HepG2 (cell line): ENCODE measurements around the gene CENPP. TPM values are rescaled to one million over a fixed set of nuclear protein-coding genes. Genes with fewer than 3 reads are reported as not detected.

Source experiments
- ATAC-seq: fragments of 200-7000 bp; cut with Tn5 transposase; 3 replicates; pipeline ENCODE4 v1.9.1; 2020; ENCODE audit warnings: mild to moderate bottlenecking, moderate library complexity
- BruUV-seq: library from RNA; stranded (reverse); fragments of 400-500 nt; replicated peaks from 2 replicates; lab custom pipeline; 2021; lab: Mats Ljungman, UMichigan
- CTCF ChIA-PET: fragments of 300-600 bp; formaldehyde crosslinking; extraction: SDS; loops from one replicate; lab custom pipeline; 2021; ENCODE audit warnings: low total read pairs, inconsistent platforms, low intra/inter-chr PET ratio; lab: Yijun Ruan, JAX
- POLR2A ChIA-PET: fragments of 350-600 bp; sonication (Branson Sonifier 250); formaldehyde crosslinking; loops from one replicate; lab custom pipeline; 2020; ENCODE audit warnings: antibody characterized with exemption, inconsistent platforms; lab: Yijun Ruan, JAX
- DNase-seq: peaks from one replicate; pipeline ENCODE4 v3.0.0-alpha.2; 2015; ENCODE audit warnings: low spot score
- FAIRE-seq: peaks from 3 replicates; lab custom pipeline; 2011; peaks lifted over from hg19 to GRCh38; lab: Jason Lieb, UNC
- H2AFZ ChIP-seq: one replicate; pipeline ENCODE4 v1.6.1; 2011; ENCODE audit warnings: low read length, inconsistent platforms
- H3K27ac ChIP-seq: fragments of 300-600 bp; 3 replicates; pipeline ENCODE4 v1.8.0; 2011; ENCODE audit warnings: mixed run types, mild to moderate bottlenecking, mixed read lengths, low read length, inconsistent platforms; ENCODE audit not compliant: insufficient read depth; ENCODE audit errors: extremely low read length
- H3K27me3 ChIP-seq, 2 experiments: fragments of 200-600 bp in 1 of 2; 2 replicates in 1 of 2; 3 replicates in 1 of 2; pipeline versions ENCODE4 v1.6.0 to v1.8.0; 2011; ENCODE audit warnings: low read length in 2 of 2, mild to moderate bottlenecking in 2 of 2, moderate library complexity in 2 of 2, inconsistent platforms in 1 of 2; ENCODE audit not compliant: insufficient read depth in 2 of 2, control insufficient read depth in 1 of 2
- H3K36me3 ChIP-seq, 2 experiments: fragments of 200-600 bp in 1 of 2; replicated peaks in 1 of 2; 2 replicates in 1 of 2; 3 replicates in 1 of 2; pipeline versions ENCODE4 v1.5.1 to v1.8.0; 2011; ENCODE audit warnings: low read length in 2 of 2, inconsistent platforms in 1 of 2; ENCODE audit not compliant: insufficient read depth in 2 of 2, control insufficient read depth in 1 of 2
- H3K4me1 ChIP-seq: 2 replicates; pipeline ENCODE4 v1.5.1; 2012; ENCODE audit warnings: low read length, inconsistent platforms; ENCODE audit not compliant: insufficient read depth
- H3K4me2 ChIP-seq: 2 replicates; pipeline ENCODE4 v1.6.0; 2011; ENCODE audit warnings: low read depth, low read length, inconsistent platforms
- H3K4me3 ChIP-seq, 3 experiments: fragments of 200-600 bp in 1 of 3; sonication (generic), shearing (Covaris generic) in 1 of 3; replicated peaks in 1 of 3; 2 replicates each; pipeline ENCODE4 v1.5.1; 2011 to 2016; ENCODE audit warnings: low read length in 3 of 3, inconsistent platforms in 2 of 3, low read depth in 2 of 3, mild to moderate bottlenecking in 2 of 3, control low read depth in 1 of 3, mixed read lengths in 1 of 3; ENCODE audit not compliant: insufficient read depth in 1 of 3
- H3K79me2 ChIP-seq: one replicate; pipeline ENCODE4 v1.6.1; 2011; ENCODE audit warnings: low read length, inconsistent platforms; ENCODE audit not compliant: insufficient read depth
- H3K9ac ChIP-seq: 2 replicates; pipeline ENCODE4 v1.6.0; 2011; ENCODE audit warnings: mild to moderate bottlenecking, low read depth, low read length, inconsistent platforms; ENCODE audit not compliant: insufficient read depth
- H3K9me3 ChIP-seq: 2 replicates; pipeline ENCODE4 v1.5.1; 2012; ENCODE audit warnings: mild to moderate bottlenecking, low read length
- H4K20me1 ChIP-seq: 2 replicates; pipeline ENCODE4 v1.6.0; 2011; ENCODE audit warnings: inconsistent platforms, mild to moderate bottlenecking, low read length, moderate library complexity; ENCODE audit not compliant: insufficient read depth
- AKAP8 ChIP-seq: sonication (generic); formaldehyde crosslinking; IDR thresholded peaks from 2 replicates; pipeline ENCODE4 v1.5.1; 2020; ENCODE audit warnings: mild to moderate bottlenecking, missing genetic modification reagents
- BCL3 ChIP-seq: sonication (generic); formaldehyde crosslinking; IDR thresholded peaks from 2 replicates; pipeline ENCODE4 v1.5.1; 2020; ENCODE audit warnings: mild to moderate bottlenecking, missing genetic modification reagents, moderate library complexity
- BRF2 ChIP-seq: sonication (generic); formaldehyde crosslinking; IDR thresholded peaks from 2 replicates; pipeline ENCODE4 v1.8.1; 2022; ENCODE audit warnings: mild to moderate bottlenecking, missing genetic modification reagents
- CENPT ChIP-seq: sonication (generic); formaldehyde crosslinking; IDR thresholded peaks from 2 replicates; pipeline ENCODE4 v1.8.0; 2022; ENCODE audit warnings: low read depth, mild to moderate bottlenecking, moderate library complexity, missing genetic modification reagents
- IRF9 ChIP-seq: sonication (generic); formaldehyde crosslinking; IDR thresholded peaks from 2 replicates; pipeline ENCODE4 v1.8.0; 2022; ENCODE audit warnings: missing genetic modification reagents, mild to moderate bottlenecking, borderline replicate concordance
- NFE2L2 ChIP-seq: fragments of 150-350 bp; IDR thresholded peaks from 2 replicates; pipeline ENCODE4 v1.6.1; 2014; ENCODE audit warnings: low read length
- PAWR ChIP-seq: sonication (generic); formaldehyde crosslinking; IDR thresholded peaks from 2 replicates; pipeline ENCODE4 v1.4.0; 2020; ENCODE audit warnings: missing genetic modification reagents, mild to moderate bottlenecking, borderline replicate concordance
- PRDM10 ChIP-seq: sonication (generic); formaldehyde crosslinking; IDR thresholded peaks from 2 replicates; pipeline ENCODE4 v1.4.0; 2020; ENCODE audit warnings: low read depth, missing genetic modification reagents
- STAT6 ChIP-seq: sonication (generic); formaldehyde crosslinking; IDR thresholded peaks from 2 replicates; pipeline ENCODE4 v1.4.0; 2020; ENCODE audit warnings: missing genetic modification reagents, mild to moderate bottlenecking, borderline replicate concordance
- TEF ChIP-seq: sonication (generic); formaldehyde crosslinking; IDR thresholded peaks from 2 replicates; pipeline ENCODE4 v1.5.0; 2020; ENCODE audit warnings: missing genetic modification reagents
- ZBTB25 ChIP-seq: IDR thresholded peaks from 2 replicates; pipeline ENCODE4 v1.6.1; 2018; ENCODE audit warnings: missing genetic modification reagents
- ZNF383 ChIP-seq: sonication (generic); formaldehyde crosslinking; IDR thresholded peaks from 2 replicates; pipeline ENCODE4 v1.4.0; 2020; ENCODE audit warnings: missing genetic modification reagents, mild to moderate bottlenecking, borderline replicate concordance
- WGBS: methylation state at CpG from one replicate; pipeline ENCODE4 v1.1.6; 2017; ENCODE audit warnings: low lambda C conversion rate; 5-methylcytosine and 5-hydroxymethylcytosine counted together
- in situ Hi-C: cut with HindIII; loops from 2 replicates; pipeline ENCODE4 v1.10.0; 2017; ENCODE audit warnings: low pct_unique_long_range_greater_than_20kb; ENCODE audit not compliant: extremely low pct_ligation_motif_present
- intact Hi-C: fragments of 100-400 bp; cut with micrococcal nuclease; formaldehyde crosslinking; loops from one replicate; pipeline ENCODE4 v1.10.0; 2022; ENCODE audit not compliant: unreplicated experiment
- polyA plus RNA-seq, 8 experiments: library from polyadenylated mRNA; depleted of rRNA in 3 of 8; stranded (reverse) in 7 of 8; unstranded in 1 of 8; fragments of >200 nt; fragmentation: Illumina TruSeq in 4 of 8; extraction: Trizol in 4 of 8; gene quantifications; 2 replicates each; pipeline versions ENCODE4 v1.2.1 to v1.2.3, GENCODE V29; 2011 to 2016; ENCODE audit warnings: low read depth in 4 of 8, missing spikeins in 1 of 8, mixed read lengths in 1 of 8; ENCODE audit not compliant: insufficient read depth in 1 of 8
- total RNA-seq, 5 experiments: library from RNA; depleted of rRNA; stranded (reverse); fragments of >200 nt; fragmentation: Illumina TruSeq; extraction: Trizol; gene quantifications; 2 replicates each; pipeline ENCODE4 v1.2.3, GENCODE V29; 2016; ENCODE audit warnings: low read depth in 1 of 5

Gene CENPP
- total and polyA plus RNA-seq, 2 of the 13 experiments (the other 11 are each of a cell fraction or from before 2014, with no cell fraction given), result 2.0 to 11.4 TPM

GRCh38 chr9:92534204-92534603, 208.5 kb downstream of the CENPP start:
- no peaks in the 10 kb centered on the region for H4K20me1 ChIP-seq
- no peaks in the 10 kb centered on the region for H3K36me3 ChIP-seq
- no peak for ATAC-seq
- peaks cover 36% of the 10 kb centered on the region for H3K4me1 ChIP-seq
- whole genome bisulfite sequencing, result 49% methylated on average over 3 of the region's 3 CpGs
- H3K9me3 ChIP-seq, result no peaks in the 10 kb centered on the region
- CTCF ChIA-PET, result no interaction called here
- DNase-seq, result no peak
- no peaks in the 10 kb centered on the region for H3K27me3 ChIP-seq
- no peak overlapping the region for H3K4me3 ChIP-seq
- peak overlapping the region; percentile 68 for H2AFZ ChIP-seq
- BruUV-seq, result no TSS peak
- in situ Hi-C loops (no loop called here), intact Hi-C loops (no loop called here)
- H3K79me2 ChIP-seq, result no peaks in the 10 kb centered on the region
- H3K9ac ChIP-seq, result no peak overlapping the region
- no peak for FAIRE-seq
- POLR2A ChIA-PET, result no interaction called here
- H3K27ac ChIP-seq, result no peak overlapping the region
- peak overlapping the region; percentile 28; the same call in 1 of the 2 replicates for H3K4me2 ChIP-seq
- no peak for TF ChIP-seq ZNF383 (CRISPR knock-in tag)
- no peak for TF ChIP-seq AKAP8 (CRISPR knock-in tag)
- no peak for TF ChIP-seq BRF2 (CRISPR knock-in tag)
- TF ChIP-seq PAWR (CRISPR knock-in tag), result no peak
- no peak for TF ChIP-seq PRDM10 (CRISPR knock-in tag)
- TF ChIP-seq BCL3, result no peak
- no peak for TF ChIP-seq ZBTB25
- TF ChIP-seq STAT6 (CRISPR knock-in tag), result no peak
- no peak for TF ChIP-seq TEF
- no peak for TF ChIP-seq CENPT (CRISPR knock-in tag)
- TF ChIP-seq IRF9, result no peak
- no peak for TF ChIP-seq NFE2L2
